GM21423 (cell line): ENCODE data around the gene PRKAR2B.
"Not testable (repeated sequence)": the region's sequence is repeated elsewhere in the genome, so short reads cannot be mapped to it uniquely, and the experiment has no call there.

Source experiments
- ATAC-seq: cut with Tn5 transposase; IDR thresholded peaks from one replicate; pipeline ENCODE4 v1.9.1; 2021; ENCODE audit warnings: mild to moderate bottlenecking, moderate library complexity; ENCODE audit not compliant: unreplicated experiment

The PRKAR2B gene

GRCh38 chr7:107115114-107115513, 70.6 kb downstream of the PRKAR2B start:
- no peak for ATAC-seq

- ATAC-seq = no peak
These were observed 71.4 kb downstream of the PRKAR2B start for GRCh38 chr7:107115762-107116540.

- no peak for ATAC-seq
These were observed 73.8 kb downstream of the PRKAR2B start for GRCh38 chr7:107118109-107118900.

GRCh38 chr7:107119376-107120105, 75.0 kb downstream of the PRKAR2B start:
- ATAC-seq = no peak

- ATAC-seq = no peak
These were observed 78.0 kb downstream of the PRKAR2B start for GRCh38 chr7:107122486-107122911.

GRCh38 chr7:107123392-107123791, 78.9 kb downstream of the PRKAR2B start:
- no peak for ATAC-seq

GRCh38 chr7:107125475-107125874, 81.0 kb downstream of the PRKAR2B start:
- no peak for ATAC-seq

- ATAC-seq = no peak
These were observed 83.7 kb downstream of the PRKAR2B start for GRCh38 chr7:107128217-107128616.

GRCh38 chr7:107128748-107129147, 84.2 kb downstream of the PRKAR2B start:
- no peak for ATAC-seq

- no peak for ATAC-seq
These were observed 86.1 kb downstream of the PRKAR2B start for GRCh38 chr7:107130487-107131220.

- no peak for ATAC-seq
These were observed 88.9 kb downstream of the PRKAR2B start for GRCh38 chr7:107133396-107133795.

GRCh38 chr7:107138696-107139420, 94.4 kb downstream of the PRKAR2B start:
- ATAC-seq = no peak

GRCh38 chr7:107143875-107144274, 99.4 kb downstream of the PRKAR2B start:
- not testable (repeated sequence) for ATAC-seq

- ATAC-seq = no peak
These were observed 100.7 kb downstream of the PRKAR2B start for GRCh38 chr7:107145067-107145838.

GRCh38 chr7:107147464-107148393, 103.2 kb downstream of the PRKAR2B start:
- ATAC-seq = no peak

- ATAC-seq = no peak
These were observed 104.2 kb downstream of the PRKAR2B start for GRCh38 chr7:107148721-107149120.

- no peak for ATAC-seq
These were observed 105.4 kb downstream of the PRKAR2B start for GRCh38 chr7:107149863-107150262.

- no peak for ATAC-seq
These were observed 106.0 kb downstream of the PRKAR2B start for GRCh38 chr7:107150375-107151073.
